NCI-H1436 treated with DMSO at 0.1 percent for 48 hours (cell line): Measurements from ENCODE around the gene TAOK3.
"Not testable (repeated sequence)": the region's sequence is repeated elsewhere in the genome, so short reads cannot be mapped to it uniquely, and the experiment has no call there.

Experiments
- DNase-seq: peaks from one replicate; lab custom pipeline; 2025; lab: John Stamatoyannopoulos, UW

TAOK3 gene

GRCh38 chr12:118299791-118300460 is 72.8 kb downstream of the TAOK3 start:
- DNase-seq = no peak

- no peak for DNase-seq
These were observed 75.4 kb downstream of the TAOK3 start for GRCh38 chr12:118297284-118297683.

- no peak for DNase-seq
These were observed 79.9 kb downstream of the TAOK3 start for GRCh38 chr12:118292836-118293235.

- no peak for DNase-seq
These were observed 82.6 kb downstream of the TAOK3 start for GRCh38 chr12:118290130-118290529.

GRCh38 chr12:118288174-118288573 is 84.5 kb downstream of the TAOK3 start:
- DNase-seq = no peak

- no peak for DNase-seq
These were observed 85.0 kb downstream of the TAOK3 start for GRCh38 chr12:118287728-118288127.

- DNase-seq = no peak
These were observed 89.9 kb downstream of the TAOK3 start for GRCh38 chr12:118282767-118283166.

- not testable (repeated sequence) for DNase-seq
These were observed 94.4 kb downstream of the TAOK3 start for GRCh38 chr12:118278288-118278687.

GRCh38 chr12:118274066-118274465 is 98.6 kb downstream of the TAOK3 start:
- DNase-seq = no peak

GRCh38 chr12:118271770-118272417 is 100.8 kb downstream of the TAOK3 start:
- DNase-seq = no peak

GRCh38 chr12:118271183-118271582 is 101.5 kb downstream of the TAOK3 start:
- no peak for DNase-seq

GRCh38 chr12:118269806-118270205 is 102.9 kb downstream of the TAOK3 start:
- DNase-seq = no peak

- DNase-seq = no peak
These were observed 113.6 kb downstream of the TAOK3 start for GRCh38 chr12:118259079-118259478.

GRCh38 chr12:118256352-118256751 is 116.4 kb downstream of the TAOK3 start:
- no peak for DNase-seq

GRCh38 chr12:118249547-118249946 is 123.2 kb downstream of the TAOK3 start:
- DNase-seq = no peak

- not testable (repeated sequence) for DNase-seq
These were observed 126.8 kb downstream of the TAOK3 start for GRCh38 chr12:118245886-118246285.

GRCh38 chr12:118238888-118239287 is 133.8 kb downstream of the TAOK3 start:
- no peak for DNase-seq

- no peak for DNase-seq
These were observed 134.8 kb downstream of the TAOK3 start for GRCh38 chr12:118237908-118238307.

GRCh38 chr12:118237052-118237665 is 135.5 kb downstream of the TAOK3 start:
- no peak for DNase-seq

GRCh38 chr12:118220702-118221101 is 152.0 kb downstream of the TAOK3 start:
- no peak for DNase-seq

- no peak for DNase-seq
These were observed 152.9 kb downstream of the TAOK3 start for GRCh38 chr12:118219772-118220171.

GRCh38 chr12:118219106-118219505 is 153.6 kb downstream of the TAOK3 start:
- DNase-seq = no peak

GRCh38 chr12:118213452-118213851 is 159.3 kb downstream of the TAOK3 start:
- DNase-seq = no peak
